ENCODE measurements around the gene IMMP2L. TPM values are rescaled to one million over a fixed set of nuclear protein-coding genes. Genes with fewer than 3 reads are reported as not detected.

The IMMP2L gene
- total RNA-seq, 1 experiment from 2014 or later: 17.2 TPM

DNA sequence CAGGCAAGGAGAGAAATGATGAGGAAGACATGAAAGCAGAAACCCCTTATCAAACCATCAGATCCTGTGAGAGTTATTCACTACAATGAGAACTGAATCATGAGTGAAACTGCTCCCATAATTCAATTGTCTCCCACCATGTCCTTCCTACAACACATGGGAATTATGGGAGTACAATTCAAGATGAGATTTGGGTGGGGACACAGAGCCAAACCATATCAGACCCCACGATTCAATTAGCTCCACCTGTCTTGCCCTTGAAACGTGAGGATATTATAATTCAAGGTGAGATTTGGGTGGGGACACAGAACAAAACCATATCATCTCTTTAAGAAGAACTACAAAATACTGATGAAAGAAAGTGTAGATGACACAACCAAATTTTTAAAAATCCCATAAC, 128.9 kb downstream of the IMMP2L start:
- Histone ChIP-seq H3K4me2 (ENCODE audit: low read depth, low read length, poor library complexity, severe bottlenecking) (no peak overlapping the region), H3K9ac (ENCODE audit: low read length) (no peak overlapping the region), H3K36me3 (ENCODE audit: insufficient read depth, low read length) (no peaks in the 10 kb centered on the region), H3K27ac (ENCODE audit: low read length) (no peak overlapping the region), H4K20me1 (ENCODE audit: insufficient read depth, low read depth, low read length) (no peaks in the 10 kb centered on the region), H3K27me3 (ENCODE audit: low read length) (no peaks in the 10 kb centered on the region), H3K4me3 (ENCODE audit: low read length) (no peak overlapping the region), H3K4me1 (ENCODE audit: low read length) (no peaks in the 10 kb centered on the region), H3K79me2 (ENCODE audit: low read length) (no peaks in the 10 kb centered on the region), H3K9me2 (replicated peaks; ENCODE audit: insufficient read depth, low read length) (no peaks in the 10 kb centered on the region), H3K9me3 (ENCODE audit: low read length) (peaks cover 11% of the 10 kb centered on the region; the same call in 1 of the 2 replicates), H2AFZ (ENCODE audit: low read length) (no peak overlapping the region)
- DNase-seq: peak; percentile 32

GRCh38 chr7:111429781-111430180, 132.5 kb downstream of the IMMP2L start:
- Histone ChIP-seq H3K9me2 (replicated peaks; ENCODE audit: insufficient read depth, low read length) (no peaks in the 10 kb centered on the region), H3K4me1 (ENCODE audit: low read length) (no peaks in the 10 kb centered on the region), H3K4me3 (ENCODE audit: low read length) (no peak overlapping the region), H3K9me3 (ENCODE audit: low read length) (peaks cover 1% of the 10 kb centered on the region; the same call in 1 of the 2 replicates), H3K79me2 (ENCODE audit: low read length) (no peaks in the 10 kb centered on the region), H3K4me2 (ENCODE audit: low read depth, low read length, poor library complexity, severe bottlenecking) (no peak overlapping the region), H4K20me1 (ENCODE audit: insufficient read depth, low read depth, low read length) (no peaks in the 10 kb centered on the region), H3K36me3 (ENCODE audit: insufficient read depth, low read length) (no peaks in the 10 kb centered on the region), H3K9ac (ENCODE audit: low read length) (no peak overlapping the region), H3K27me3 (ENCODE audit: low read length) (no peaks in the 10 kb centered on the region), H2AFZ (ENCODE audit: low read length) (no peak overlapping the region), H3K27ac (ENCODE audit: low read length) (no peak overlapping the region)
- peak; percentile 22 for DNase-seq

DNA sequence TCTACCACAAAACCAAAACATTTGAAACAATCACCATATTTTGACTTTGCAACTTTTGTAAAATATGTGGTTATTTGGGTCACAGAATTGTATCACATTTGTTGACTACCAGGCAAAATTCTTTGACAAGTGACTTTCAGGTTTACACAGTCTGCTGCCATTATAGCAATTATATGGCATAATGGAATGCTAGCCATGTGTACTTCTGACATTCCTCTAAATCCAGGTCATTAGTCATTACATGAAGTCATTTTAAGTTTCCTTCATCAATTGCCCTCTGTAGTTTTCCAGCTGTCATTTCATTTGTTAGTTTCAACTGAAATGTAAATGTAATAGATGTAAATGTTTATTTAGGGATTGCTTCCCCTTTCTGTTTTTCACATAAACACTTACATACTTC, 137.5 kb downstream of the IMMP2L start:
- no peak overlapping the region for H3K4me2 ChIP-seq (ENCODE audit: low read depth, low read length, poor library complexity, severe bottlenecking)
- no peak overlapping the region for H3K4me3 ChIP-seq (ENCODE audit: low read length)
- H3K9ac ChIP-seq (ENCODE audit: low read length): no peak overlapping the region
- H3K9me3 ChIP-seq (ENCODE audit: low read length): peaks cover 4% of the 10 kb centered on the region; the same call in 1 of the 2 replicates
- H2AFZ ChIP-seq (ENCODE audit: low read length): no peak overlapping the region
- no peaks in the 10 kb centered on the region for H3K4me1 ChIP-seq (ENCODE audit: low read length)
- H3K27me3 ChIP-seq (ENCODE audit: low read length): no peaks in the 10 kb centered on the region
- no peaks in the 10 kb centered on the region for H3K9me2 ChIP-seq (replicated peaks; ENCODE audit: insufficient read depth, low read length)
- H3K27ac ChIP-seq (ENCODE audit: low read length): no peak overlapping the region
- no peaks in the 10 kb centered on the region for H4K20me1 ChIP-seq (ENCODE audit: insufficient read depth, low read depth, low read length)
- no peaks in the 10 kb centered on the region for H3K79me2 ChIP-seq (ENCODE audit: low read length)
- no peaks in the 10 kb centered on the region for H3K36me3 ChIP-seq (ENCODE audit: insufficient read depth, low read length)
- DNase-seq: no peak

GRCh38 chr7:111414374-111414773, 147.9 kb downstream of the IMMP2L start:
- Histone ChIP-seq H3K4me1 (ENCODE audit: low read length) (no peaks in the 10 kb centered on the region), H3K79me2 (ENCODE audit: low read length) (no peaks in the 10 kb centered on the region), H3K27me3 (ENCODE audit: low read length) (no peaks in the 10 kb centered on the region), H3K9me3 (ENCODE audit: low read length) (no peaks in the 10 kb centered on the region), H3K4me3 (ENCODE audit: low read length) (no peak overlapping the region), H3K27ac (ENCODE audit: low read length) (no peak overlapping the region), H3K4me2 (ENCODE audit: low read depth, low read length, poor library complexity, severe bottlenecking) (no peak overlapping the region), H3K36me3 (ENCODE audit: insufficient read depth, low read length) (no peaks in the 10 kb centered on the region), H3K9me2 (replicated peaks; ENCODE audit: insufficient read depth, low read length) (no peaks in the 10 kb centered on the region), H2AFZ (ENCODE audit: low read length) (no peak overlapping the region), H3K9ac (ENCODE audit: low read length) (no peak overlapping the region), H4K20me1 (ENCODE audit: insufficient read depth, low read depth, low read length) (no peaks in the 10 kb centered on the region)
- DNase-seq: no peak

DNA sequence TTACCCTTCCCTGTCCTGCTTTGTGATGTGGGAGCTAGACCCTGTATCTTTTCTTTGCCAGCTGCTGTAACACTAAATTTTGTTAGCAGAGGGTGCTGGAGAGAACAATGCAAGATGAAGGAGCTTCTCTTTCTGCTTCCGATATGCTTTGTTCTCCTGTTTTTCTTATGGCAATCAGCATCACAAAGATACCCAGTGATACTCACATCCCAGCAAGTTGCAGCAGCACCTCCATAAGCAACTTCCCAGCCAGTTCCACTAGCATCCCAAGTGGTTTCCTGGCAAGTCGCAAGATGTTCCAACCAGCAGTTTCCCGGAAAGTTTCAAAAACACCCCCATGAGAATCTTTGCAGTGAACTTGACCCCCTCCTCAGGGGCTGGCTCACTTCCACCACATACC, 148.6 kb downstream of the IMMP2L start:
- DNase-seq: no peak
- H3K79me2 ChIP-seq (ENCODE audit: low read length): no peaks in the 10 kb centered on the region
- no peaks in the 10 kb centered on the region for H4K20me1 ChIP-seq (ENCODE audit: insufficient read depth, low read depth, low read length)
- H3K9me3 ChIP-seq (ENCODE audit: low read length): no peaks in the 10 kb centered on the region
- H3K9ac ChIP-seq (ENCODE audit: low read length): no peak overlapping the region
- H3K27me3 ChIP-seq (ENCODE audit: low read length): no peaks in the 10 kb centered on the region
- H3K9me2 ChIP-seq (replicated peaks; ENCODE audit: insufficient read depth, low read length): no peaks in the 10 kb centered on the region
- H3K4me3 ChIP-seq (ENCODE audit: low read length): no peak overlapping the region
- no peak overlapping the region for H3K27ac ChIP-seq (ENCODE audit: low read length)
- no peak overlapping the region for H3K4me2 ChIP-seq (ENCODE audit: low read depth, low read length, poor library complexity, severe bottlenecking)
- no peaks in the 10 kb centered on the region for H3K36me3 ChIP-seq (ENCODE audit: insufficient read depth, low read length)
- no peaks in the 10 kb centered on the region for H3K4me1 ChIP-seq (ENCODE audit: low read length)
- no peak overlapping the region for H2AFZ ChIP-seq (ENCODE audit: low read length)

GRCh38 chr7:111410899-111411298, 151.4 kb downstream of the IMMP2L start:
- Histone ChIP-seq H3K4me1 (ENCODE audit: low read length) (no peaks in the 10 kb centered on the region), H3K27ac (ENCODE audit: low read length) (no peak overlapping the region), H3K4me2 (ENCODE audit: low read depth, low read length, poor library complexity, severe bottlenecking) (no peak overlapping the region), H2AFZ (ENCODE audit: low read length) (no peak overlapping the region), H3K9ac (ENCODE audit: low read length) (no peak overlapping the region), H3K36me3 (ENCODE audit: insufficient read depth, low read length) (no peaks in the 10 kb centered on the region), H3K27me3 (ENCODE audit: low read length) (no peaks in the 10 kb centered on the region), H3K4me3 (ENCODE audit: low read length) (no peak overlapping the region), H4K20me1 (ENCODE audit: insufficient read depth, low read depth, low read length) (no peaks in the 10 kb centered on the region), H3K79me2 (ENCODE audit: low read length) (no peaks in the 10 kb centered on the region), H3K9me3 (ENCODE audit: low read length) (no peaks in the 10 kb centered on the region), H3K9me2 (replicated peaks; ENCODE audit: insufficient read depth, low read length) (no peaks in the 10 kb centered on the region)
- no peak for DNase-seq

- no peaks in the 10 kb centered on the region for H3K79me2 ChIP-seq (ENCODE audit: low read length)
- DNase-seq: no peak
- H3K9me3 ChIP-seq (ENCODE audit: low read length): peaks cover 1% of the 10 kb centered on the region; the same call in 1 of the 2 replicates
- H2AFZ ChIP-seq (ENCODE audit: low read length): no peak overlapping the region
- no peaks in the 10 kb centered on the region for H3K9me2 ChIP-seq (replicated peaks; ENCODE audit: insufficient read depth, low read length)
- no peak overlapping the region for H3K27ac ChIP-seq (ENCODE audit: low read length)
- no peaks in the 10 kb centered on the region for H4K20me1 ChIP-seq (ENCODE audit: insufficient read depth, low read depth, low read length)
- H3K9ac ChIP-seq (ENCODE audit: low read length): no peak overlapping the region
- no peak overlapping the region for H3K4me3 ChIP-seq (ENCODE audit: low read length)
- H3K27me3 ChIP-seq (ENCODE audit: low read length): no peaks in the 10 kb centered on the region
- H3K4me2 ChIP-seq (ENCODE audit: low read depth, low read length, poor library complexity, severe bottlenecking): no peak overlapping the region
- H3K36me3 ChIP-seq (ENCODE audit: insufficient read depth, low read length): no peaks in the 10 kb centered on the region
- H3K4me1 ChIP-seq (ENCODE audit: low read length): no peaks in the 10 kb centered on the region
These were observed 152.4 kb downstream of the IMMP2L start for GRCh38 chr7:111409714-111410422.

- Histone ChIP-seq H3K9me3 (ENCODE audit: low read length) (peaks cover 4% of the 10 kb centered on the region; the same call in 1 of the 2 replicates), H3K9ac (ENCODE audit: low read length) (no peak overlapping the region), H3K27me3 (ENCODE audit: low read length) (no peaks in the 10 kb centered on the region), H3K36me3 (ENCODE audit: insufficient read depth, low read length) (no peaks in the 10 kb centered on the region), H3K4me2 (ENCODE audit: low read depth, low read length, poor library complexity, severe bottlenecking) (no peak overlapping the region), H2AFZ (ENCODE audit: low read length) (no peak overlapping the region), H4K20me1 (ENCODE audit: insufficient read depth, low read depth, low read length) (no peaks in the 10 kb centered on the region), H3K4me1 (ENCODE audit: low read length) (no peaks in the 10 kb centered on the region), H3K79me2 (ENCODE audit: low read length) (no peaks in the 10 kb centered on the region), H3K4me3 (ENCODE audit: low read length) (no peak overlapping the region), H3K9me2 (replicated peaks; ENCODE audit: insufficient read depth, low read length) (no peaks in the 10 kb centered on the region), H3K27ac (ENCODE audit: low read length) (no peak overlapping the region)
- DNase-seq: no peak
These were observed 153.6 kb downstream of the IMMP2L start for GRCh38 chr7:111408724-111409123.

All from Karpas-422 (cell line).